HepG2 (cell line): ENCODE measurements around the gene MCU.

Experiments
- CTCF ChIP-seq: sonication (generic); formaldehyde crosslinking; IDR thresholded peaks from 2 replicates; pipeline ENCODE4 v1.5.0; 2020; ENCODE audit warnings: mild to moderate bottlenecking, missing genetic modification reagents, moderate library complexity
- KLF6 ChIP-seq: IDR thresholded peaks from 2 replicates; pipeline ENCODE4 v1.8.0; 2016; ENCODE audit warnings: missing biosample characterization, missing genetic modification reagents
- TF ChIP-seq, protein P1 (sequence below), 2 experiments: IDR thresholded peaks; 2 replicates each; pipeline ENCODE4 v1.6.1; 2011 to 2012; ENCODE audit warnings: low read length in 2 of 2, borderline replicate concordance in 1 of 2, low read depth in 1 of 2, mild to moderate bottlenecking in 1 of 2, moderate library complexity in 1 of 2
- TF ChIP-seq, protein P2 (sequence below): sonication (generic); formaldehyde crosslinking; IDR thresholded peaks from 2 replicates; pipeline ENCODE4 v1.4.0; 2020; ENCODE audit warnings: missing genetic modification reagents

DNA sequence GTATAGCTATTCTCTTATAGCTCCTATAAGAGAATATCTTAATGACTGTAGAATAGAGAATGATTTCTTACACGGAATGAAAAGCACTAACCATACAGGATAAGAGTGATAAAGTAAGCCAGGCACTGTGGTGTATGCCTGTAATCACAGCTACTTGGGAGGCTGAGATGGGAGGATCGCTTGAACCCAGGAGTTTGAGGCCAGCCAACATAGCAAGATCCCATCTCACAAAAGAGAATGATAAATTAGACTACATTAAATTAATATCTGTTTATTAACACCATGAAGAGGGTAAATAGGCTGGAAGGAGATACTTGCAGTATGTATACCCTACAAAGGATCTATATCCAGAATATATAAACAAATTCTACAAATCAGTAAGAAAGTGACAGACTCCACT is 189.3 kb downstream of the MCU start:
- TF ChIP-seq KLF6 (CRISPR knock-in tag) (no peak), CTCF (CRISPR knock-in tag) (no peak)
- TF ChIP-seq, protein P1, sequence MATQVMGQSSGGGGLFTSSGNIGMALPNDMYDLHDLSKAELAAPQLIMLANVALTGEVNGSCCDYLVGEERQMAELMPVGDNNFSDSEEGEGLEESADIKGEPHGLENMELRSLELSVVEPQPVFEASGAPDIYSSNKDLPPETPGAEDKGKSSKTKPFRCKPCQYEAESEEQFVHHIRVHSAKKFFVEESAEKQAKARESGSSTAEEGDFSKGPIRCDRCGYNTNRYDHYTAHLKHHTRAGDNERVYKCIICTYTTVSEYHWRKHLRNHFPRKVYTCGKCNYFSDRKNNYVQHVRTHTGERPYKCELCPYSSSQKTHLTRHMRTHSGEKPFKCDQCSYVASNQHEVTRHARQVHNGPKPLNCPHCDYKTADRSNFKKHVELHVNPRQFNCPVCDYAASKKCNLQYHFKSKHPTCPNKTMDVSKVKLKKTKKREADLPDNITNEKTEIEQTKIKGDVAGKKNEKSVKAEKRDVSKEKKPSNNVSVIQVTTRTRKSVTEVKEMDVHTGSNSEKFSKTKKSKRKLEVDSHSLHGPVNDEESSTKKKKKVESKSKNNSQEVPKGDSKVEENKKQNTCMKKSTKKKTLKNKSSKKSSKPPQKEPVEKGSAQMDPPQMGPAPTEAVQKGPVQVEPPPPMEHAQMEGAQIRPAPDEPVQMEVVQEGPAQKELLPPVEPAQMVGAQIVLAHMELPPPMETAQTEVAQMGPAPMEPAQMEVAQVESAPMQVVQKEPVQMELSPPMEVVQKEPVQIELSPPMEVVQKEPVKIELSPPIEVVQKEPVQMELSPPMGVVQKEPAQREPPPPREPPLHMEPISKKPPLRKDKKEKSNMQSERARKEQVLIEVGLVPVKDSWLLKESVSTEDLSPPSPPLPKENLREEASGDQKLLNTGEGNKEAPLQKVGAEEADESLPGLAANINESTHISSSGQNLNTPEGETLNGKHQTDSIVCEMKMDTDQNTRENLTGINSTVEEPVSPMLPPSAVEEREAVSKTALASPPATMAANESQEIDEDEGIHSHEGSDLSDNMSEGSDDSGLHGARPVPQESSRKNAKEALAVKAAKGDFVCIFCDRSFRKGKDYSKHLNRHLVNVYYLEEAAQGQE (IDR thresholded peaks at IDR 0.05; ENCODE audit: borderline replicate concordance in 1 of 2, low read depth in 1 of 2, low read length in 2 of 2): no peak
- TF ChIP-seq, protein P2, sequence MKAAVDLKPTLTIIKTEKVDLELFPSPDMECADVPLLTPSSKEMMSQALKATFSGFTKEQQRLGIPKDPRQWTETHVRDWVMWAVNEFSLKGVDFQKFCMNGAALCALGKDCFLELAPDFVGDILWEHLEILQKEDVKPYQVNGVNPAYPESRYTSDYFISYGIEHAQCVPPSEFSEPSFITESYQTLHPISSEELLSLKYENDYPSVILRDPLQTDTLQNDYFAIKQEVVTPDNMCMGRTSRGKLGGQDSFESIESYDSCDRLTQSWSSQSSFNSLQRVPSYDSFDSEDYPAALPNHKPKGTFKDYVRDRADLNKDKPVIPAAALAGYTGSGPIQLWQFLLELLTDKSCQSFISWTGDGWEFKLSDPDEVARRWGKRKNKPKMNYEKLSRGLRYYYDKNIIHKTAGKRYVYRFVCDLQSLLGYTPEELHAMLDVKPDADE (CRISPR knock-in tag): no peak
